Endometrial microvascular endothelial cells (primary cell): Measurements from ENCODE around the gene VGLL1. TPM values are rescaled to one million over a fixed set of nuclear protein-coding genes. Genes with fewer than 3 reads are reported as not detected.

Experiments used
- in situ Hi-C: cut with HindIII; loops from 2 replicates; pipeline ENCODE4 v1.10.0; 2017; ENCODE audit warnings: low sequenced_read_pairs, low pct_unique_long_range_greater_than_20kb; ENCODE audit errors: inconsistent ontology term
- total RNA-seq: library from RNA; depleted of rRNA; stranded (reverse); fragments of >200 nt; gene quantifications from one replicate; pipeline ENCODE4 v1.2.3, GENCODE V29; 2015; ENCODE audit errors: inconsistent ontology term

The VGLL1 gene
- total RNA-seq, 1 donor from 2014 or later = not detected

GRCh38 chrX:136546371-136546781 lies 14.4 kb downstream of the VGLL1 start:
- in situ Hi-C loops = no loop called here

- in situ Hi-C loops = no loop called here
These were observed 17.2 kb downstream of the VGLL1 start for GRCh38 chrX:136549226-136549625.

GRCh38 chrX:136551410-136551809 lies 19.4 kb downstream of the VGLL1 start:
- in situ Hi-C loops = no loop called here

GRCh38 chrX:136555694-136556093 lies 23.7 kb downstream of the VGLL1 start:
- in situ Hi-C loops = no loop called here

GRCh38 chrX:136572030-136572429 lies 40.0 kb downstream of the VGLL1 start:
- in situ Hi-C loops = no loop called here

GRCh38 chrX:136574548-136574947 lies 42.5 kb downstream of the VGLL1 start:
- in situ Hi-C loops = no loop called here

- in situ Hi-C loops = no loop called here
These were observed 45.5 kb downstream of the VGLL1 start for GRCh38 chrX:136577552-136577951.

- in situ Hi-C loops = no loop called here
These were observed 48.3 kb downstream of the VGLL1 start for GRCh38 chrX:136580316-136580715.

GRCh38 chrX:136582624-136583023 lies 50.6 kb downstream of the VGLL1 start:
- in situ Hi-C loops = no loop called here

- in situ Hi-C loops = no loop called here
These were observed 52.5 kb downstream of the VGLL1 start for GRCh38 chrX:136584545-136584944.

GRCh38 chrX:136585262-136585661 lies 53.2 kb downstream of the VGLL1 start:
- in situ Hi-C loops = no loop called here

- in situ Hi-C loops = no loop called here
These were observed 53.9 kb downstream of the VGLL1 start for GRCh38 chrX:136585960-136586359.

GRCh38 chrX:136586386-136586785 lies 54.4 kb downstream of the VGLL1 start:
- in situ Hi-C loops = no loop called here

GRCh38 chrX:136587532-136587931 lies 55.5 kb downstream of the VGLL1 start:
- in situ Hi-C loops = no loop called here

- in situ Hi-C loops = no loop called here
These were observed 56.0 kb downstream of the VGLL1 start for GRCh38 chrX:136588036-136588435.

- in situ Hi-C loops = no loop called here
These were observed 58.0 kb downstream of the VGLL1 start for GRCh38 chrX:136589966-136590365.

- in situ Hi-C loops = no loop called here
These were observed 65.3 kb downstream of the VGLL1 start for GRCh38 chrX:136597356-136597755.

- in situ Hi-C loops = no loop called here
These were observed 65.9 kb downstream of the VGLL1 start for GRCh38 chrX:136597954-136598353.

- in situ Hi-C loops = no loop called here
These were observed 66.6 kb downstream of the VGLL1 start for GRCh38 chrX:136598631-136599030.

GRCh38 chrX:136600059-136600458 lies 68.0 kb downstream of the VGLL1 start:
- in situ Hi-C loops = no loop called here
